Nephron (organoid): ENCODE measurements around the gene RAB27A.
"Not testable (repeated sequence)": the region's sequence is repeated elsewhere in the genome, so short reads cannot be mapped to it uniquely, and the experiment has no call there.

Experiments
- H3K27ac Mint-ChIP-seq, 3 experiments: 2 replicates each; pipeline ENCODE4 v1.8.0; 2020; ENCODE audit warnings: mixed read lengths in 3 of 3, mild to moderate bottlenecking in 2 of 3, moderate library complexity in 1 of 3
- H3K27me3 Mint-ChIP-seq: 2 replicates; pipeline ENCODE4 v1.8.0; 2021; ENCODE audit warnings: low read depth, mild to moderate bottlenecking, moderate library complexity, mixed read lengths
- H3K36me3 Mint-ChIP-seq: 2 replicates; pipeline ENCODE4 v1.8.0; 2020; ENCODE audit warnings: low read depth, mixed read lengths
- H3K4me1 Mint-ChIP-seq: 2 replicates; pipeline ENCODE4 v1.8.0; 2020; ENCODE audit warnings: mixed read lengths
- H3K4me3 Mint-ChIP-seq, 3 experiments: 2 replicates each; pipeline ENCODE4 v1.8.0; 2020; ENCODE audit warnings: mild to moderate bottlenecking in 3 of 3, mixed read lengths in 3 of 3, moderate library complexity in 2 of 3
- H3K9me3 Mint-ChIP-seq: 2 replicates; pipeline ENCODE4 v1.8.0; 2020; ENCODE audit warnings: mixed read lengths
- CTCF ChIP-seq, 3 experiments: fragments of 200-600 bp; sonication (generic); IDR thresholded peaks; one replicate each; pipeline ENCODE4 v1.5.0; 2021; ENCODE audit warnings: antibody characterized with exemption in 3 of 3; ENCODE audit not compliant: unreplicated experiment in 3 of 3

The RAB27A gene

GRCh38 chr15:55290528-55291057, 980 bp upstream of the RAB27A start:
- Mint-ChIP-seq H3K4me1 (no peaks in the 10 kb centered on the region), H3K36me3 (peaks cover 4% of the 10 kb centered on the region), H3K27ac (peak overlapping the region; percentile 85 to 95 (median 94)), H3K27me3 (no peaks in the 10 kb centered on the region), H3K4me3 (peak overlapping the region; percentile 85 to 94 (median 93)), H3K9me3 (no peaks in the 10 kb centered on the region)
- TF ChIP-seq CTCF (IDR thresholded peaks at IDR 0.05; ENCODE audit: unreplicated experiment in 3 of 3): peak; percentile 85 to 92 (median 87)

DNA sequence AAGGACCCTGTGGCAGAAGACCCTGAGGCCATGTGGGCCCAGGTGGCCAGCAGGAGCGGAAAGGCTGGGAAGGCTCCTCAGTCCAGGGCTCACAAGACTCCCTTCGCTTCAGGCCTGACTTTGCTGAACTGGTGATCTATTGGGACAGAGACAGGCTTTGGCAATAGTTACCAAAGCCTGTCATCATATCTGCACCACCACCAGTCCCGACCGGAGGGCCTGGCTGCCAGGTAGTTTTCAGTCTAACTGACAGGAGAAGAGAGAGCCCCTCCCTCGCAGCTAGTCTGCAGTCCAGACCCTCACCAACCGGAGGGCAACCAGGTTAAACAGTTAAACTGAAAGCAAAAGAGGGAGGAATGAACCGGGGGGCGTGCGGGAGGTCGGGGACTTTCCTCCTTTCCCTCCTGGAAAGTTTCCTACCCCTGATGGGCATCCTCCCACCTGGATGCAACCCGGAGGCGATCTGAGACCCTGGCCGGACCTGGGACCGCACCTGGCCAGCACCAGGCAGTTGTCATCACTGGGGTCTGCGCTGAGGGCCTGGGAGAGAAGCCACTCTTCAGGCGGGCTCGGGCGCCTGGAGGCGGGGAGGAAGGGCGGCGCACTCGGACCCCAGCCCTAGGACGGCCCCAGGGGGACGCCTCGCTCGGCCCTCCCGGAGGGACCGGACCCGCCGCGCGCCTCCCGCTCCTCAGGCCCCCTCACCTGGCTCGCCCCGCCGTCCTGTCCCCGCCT, 435 bp downstream of the RAB27A start:
- Mint-ChIP-seq H3K4me3 (peak overlapping the region; percentile 88 to 94 (median 93)), H3K27me3 (no peaks in the 10 kb centered on the region), H3K36me3 (peaks cover 4% of the 10 kb centered on the region), H3K9me3 (no peaks in the 10 kb centered on the region), H3K27ac (peak overlapping the region; percentile 48 to 90 (median 61)), H3K4me1 (no peaks in the 10 kb centered on the region)
- TF ChIP-seq CTCF (IDR thresholded peaks at IDR 0.05; ENCODE audit: unreplicated experiment in 3 of 3): no peak

GRCh38 chr15:55288006-55288717, 1.5 kb downstream of the RAB27A start:
- TF ChIP-seq CTCF (IDR thresholded peaks at IDR 0.05; ENCODE audit: unreplicated experiment in 3 of 3): no peak
- H3K4me1 Mint-ChIP-seq: no peaks in the 10 kb centered on the region
- H3K27me3 Mint-ChIP-seq: no peaks in the 10 kb centered on the region
- H3K36me3 Mint-ChIP-seq: peaks cover 4% of the 10 kb centered on the region
- no peaks in the 10 kb centered on the region for H3K9me3 Mint-ChIP-seq
- H3K4me3 Mint-ChIP-seq: peak overlapping the region; percentile 88 to 92 (median 89)
- H3K27ac Mint-ChIP-seq: peak overlapping the region; percentile 43 to 90 (median 48)

GRCh38 chr15:55286442-55287189, 3.0 kb downstream of the RAB27A start:
- not testable (repeated sequence) for H3K27me3 Mint-ChIP-seq, H3K9me3 Mint-ChIP-seq, H3K36me3 Mint-ChIP-seq, H3K4me1 Mint-ChIP-seq, H3K27ac Mint-ChIP-seq
- H3K4me3 Mint-ChIP-seq: peak overlapping the region; percentile 31 to 92 (median 65)

DNA sequence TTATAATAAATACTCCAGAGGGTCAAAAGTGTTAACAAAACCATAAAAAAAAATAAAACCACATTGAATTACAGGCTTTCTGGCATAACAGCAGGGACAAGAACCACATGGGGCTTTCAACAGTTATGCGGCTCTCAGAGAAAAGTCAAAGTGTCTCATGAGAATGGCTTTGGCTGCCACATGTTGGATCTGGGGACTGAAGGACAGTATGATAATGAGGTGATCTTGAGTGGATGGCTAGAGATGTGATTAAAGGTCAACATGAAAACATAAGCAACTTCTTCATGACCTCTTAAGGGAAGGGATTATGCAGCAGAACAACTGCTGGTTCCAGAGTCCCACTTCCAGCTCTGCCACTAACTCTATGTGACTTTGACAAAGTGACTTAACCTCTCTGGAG, 5.2 kb downstream of the RAB27A start:
- no peak overlapping the region for H3K27ac Mint-ChIP-seq
- H3K27me3 Mint-ChIP-seq: no peaks in the 10 kb centered on the region
- no peaks in the 10 kb centered on the region for H3K4me1 Mint-ChIP-seq
- no peaks in the 10 kb centered on the region for H3K9me3 Mint-ChIP-seq
- no peak for TF ChIP-seq CTCF (IDR thresholded peaks at IDR 0.05; ENCODE audit: unreplicated experiment in 3 of 3)
- peaks cover 4% of the 10 kb centered on the region for H3K36me3 Mint-ChIP-seq
- no peak overlapping the region for H3K4me3 Mint-ChIP-seq
